DMS153 treated with DMSO at 0.1 percent for 48 hours (cell line): ENCODE results near the gene BCL11A.

Experiments
- DNase-seq: peaks from one replicate; lab custom pipeline; 2025; ENCODE audit not compliant: unreplicated experiment; lab: John Stamatoyannopoulos, UW

The BCL11A gene

DNA sequence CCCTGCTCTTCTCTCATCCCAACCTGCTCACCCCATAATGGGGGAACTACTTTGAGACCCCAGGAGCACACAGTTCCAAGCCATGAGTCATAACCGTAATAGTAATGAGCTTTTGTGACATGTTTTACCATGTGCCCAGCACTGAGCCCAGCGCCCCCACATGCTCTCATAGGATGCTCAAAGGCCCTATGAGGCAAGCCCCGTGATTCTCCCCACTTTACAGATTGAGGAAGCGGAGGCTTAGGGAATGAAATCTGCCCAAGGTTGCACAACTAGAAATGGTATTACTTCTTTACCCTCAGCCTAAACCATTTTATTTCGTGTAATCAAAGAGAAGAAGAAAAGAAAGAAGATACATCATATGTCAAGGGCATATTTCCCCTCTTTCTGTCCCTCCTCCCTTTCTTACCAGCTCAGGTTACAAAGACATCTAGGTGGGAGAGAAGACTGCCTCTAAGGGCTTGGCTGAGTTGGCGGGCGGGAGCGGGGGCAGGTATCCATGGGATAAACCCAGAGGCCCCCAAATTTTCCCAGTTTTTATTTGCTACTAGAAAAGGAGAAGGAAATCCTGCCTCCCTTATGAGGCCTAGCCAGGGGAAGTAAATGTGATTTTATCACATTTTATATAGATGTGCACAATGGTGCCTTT lies 24.2 kb downstream of the BCL11A start:
- no peak for DNase-seq

DNA sequence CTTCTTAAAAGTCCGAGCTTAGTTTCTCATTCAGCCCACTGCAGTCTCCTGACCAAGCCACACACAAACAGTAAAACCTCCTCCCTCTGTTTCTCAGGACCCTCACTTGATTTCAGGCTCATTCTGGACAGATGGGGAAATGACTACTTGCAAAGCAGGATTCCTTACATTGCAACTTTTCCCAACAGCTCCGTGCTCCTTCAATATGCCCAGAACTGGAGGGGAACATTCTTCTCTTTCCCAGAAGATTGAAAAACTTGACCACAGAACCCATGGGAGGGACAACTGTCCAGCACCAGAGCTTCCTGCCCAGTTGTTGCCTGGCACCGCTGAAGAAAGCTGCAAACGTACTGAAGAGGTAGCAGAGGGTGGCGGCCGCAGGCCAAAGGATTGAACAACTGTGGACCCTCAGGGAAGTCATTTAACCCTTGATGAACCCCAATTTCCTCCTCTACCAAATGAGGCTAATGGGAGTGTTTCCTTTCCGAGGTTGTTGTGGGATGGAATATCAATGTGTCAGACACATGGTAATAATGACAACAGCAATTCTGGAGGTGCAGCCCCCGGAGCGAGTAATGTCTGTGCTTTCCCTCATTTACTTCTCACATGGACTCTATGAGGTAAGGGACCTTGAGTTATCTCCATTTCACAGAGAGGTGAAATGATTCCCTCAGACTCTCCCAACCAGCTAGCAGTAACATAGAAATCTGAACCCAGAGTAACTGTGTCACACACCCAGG lies 25.0 kb downstream of the BCL11A start:
- no peak for DNase-seq

DNA sequence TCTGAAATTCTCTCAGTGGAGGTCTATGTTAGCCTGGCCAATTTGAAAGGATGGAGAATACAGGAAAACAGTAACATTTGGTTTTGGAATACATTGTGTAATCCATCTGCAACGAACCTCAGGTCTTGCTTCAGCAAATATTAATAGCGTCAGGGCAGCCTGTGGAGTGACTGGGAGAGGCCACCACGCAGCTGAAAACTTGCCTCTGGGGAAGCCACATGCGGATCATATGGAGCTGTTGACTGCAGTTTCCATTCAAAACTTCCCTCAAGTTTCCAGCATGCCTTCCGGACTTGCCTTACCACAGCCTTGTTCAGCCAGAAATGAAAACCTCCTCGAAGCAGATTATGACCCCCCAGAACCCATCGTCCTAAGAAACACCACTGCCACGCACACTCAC lies 25.7 kb downstream of the BCL11A start:
- DNase-seq = no peak

DNA sequence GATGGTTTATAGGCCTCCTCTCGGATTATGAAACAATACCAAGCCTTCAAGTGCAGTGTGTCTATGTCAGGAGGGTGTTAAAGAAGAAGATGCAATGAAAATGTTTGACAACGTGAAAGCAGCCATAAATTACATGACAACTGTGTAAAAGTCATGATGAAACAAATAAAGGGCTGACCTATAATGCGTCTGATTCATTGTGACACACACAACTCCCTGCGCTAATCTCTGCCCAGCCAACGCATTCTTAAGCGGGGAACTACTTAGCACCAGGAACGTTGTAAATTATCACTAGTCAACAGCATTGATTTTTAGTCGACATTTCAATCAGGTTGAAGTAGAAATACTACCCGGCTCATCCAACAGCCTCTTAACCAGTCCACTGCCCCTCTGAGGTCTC lies 26.8 kb downstream of the BCL11A start:
- DNase-seq = no peak

DNA sequence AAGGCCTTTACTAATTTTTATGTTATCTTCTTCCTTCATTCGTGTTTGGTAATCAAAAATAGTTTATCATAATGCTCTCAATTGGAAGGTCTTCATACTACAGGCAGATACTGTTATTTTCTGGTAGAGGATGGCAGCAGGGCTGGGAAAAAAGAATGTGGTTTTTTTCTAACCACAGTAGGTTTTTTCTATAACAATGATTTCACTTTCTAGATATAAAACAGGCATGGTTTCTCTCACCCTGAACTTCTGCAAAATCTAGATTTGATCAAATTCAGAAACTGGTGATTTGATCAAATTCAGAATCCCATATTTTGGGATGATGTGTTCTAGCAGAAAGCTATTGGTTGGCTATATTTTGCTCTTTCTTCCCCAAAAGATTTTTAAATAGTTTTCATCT lies 27.6 kb downstream of the BCL11A start:
- no peak for DNase-seq

DNA sequence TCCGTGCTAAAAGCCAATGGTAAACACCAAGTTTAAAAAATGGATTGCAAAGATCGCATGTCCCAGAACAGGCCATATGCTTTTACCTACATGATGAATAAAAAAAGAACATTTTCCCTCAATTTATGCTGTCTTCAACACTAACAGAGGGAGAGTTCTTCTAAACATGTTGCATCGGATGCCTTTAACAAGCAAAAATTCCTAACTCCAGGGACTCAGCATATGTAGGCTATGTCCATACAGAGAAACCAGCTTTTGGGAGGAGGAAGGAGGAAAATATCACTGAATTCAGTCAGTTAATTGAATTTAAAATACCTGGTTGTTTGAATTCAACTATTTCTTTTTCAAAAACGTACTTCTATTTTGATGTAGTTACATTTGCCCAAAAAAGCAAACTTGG lies 28.6 kb downstream of the BCL11A start:
- no peak for DNase-seq

DNA sequence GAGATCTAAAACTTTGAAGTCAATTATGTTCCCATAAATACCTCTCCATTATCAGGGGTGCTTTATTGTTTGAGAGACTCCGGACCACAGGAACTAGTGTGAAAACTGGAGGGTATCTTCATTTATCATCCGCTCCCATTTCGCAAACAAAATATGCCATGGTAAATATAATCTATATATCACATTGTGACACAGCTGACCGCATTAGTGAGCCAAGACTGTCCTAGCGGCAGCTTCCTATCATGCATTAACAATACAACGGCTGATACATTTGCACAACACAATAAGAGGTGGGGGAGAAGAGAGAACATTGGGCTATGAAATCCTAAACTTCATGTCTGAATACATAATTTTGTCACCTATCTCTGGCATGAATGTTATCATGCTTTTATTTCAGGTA lies 29.5 kb downstream of the BCL11A start:
- DNase-seq = no peak

DNA sequence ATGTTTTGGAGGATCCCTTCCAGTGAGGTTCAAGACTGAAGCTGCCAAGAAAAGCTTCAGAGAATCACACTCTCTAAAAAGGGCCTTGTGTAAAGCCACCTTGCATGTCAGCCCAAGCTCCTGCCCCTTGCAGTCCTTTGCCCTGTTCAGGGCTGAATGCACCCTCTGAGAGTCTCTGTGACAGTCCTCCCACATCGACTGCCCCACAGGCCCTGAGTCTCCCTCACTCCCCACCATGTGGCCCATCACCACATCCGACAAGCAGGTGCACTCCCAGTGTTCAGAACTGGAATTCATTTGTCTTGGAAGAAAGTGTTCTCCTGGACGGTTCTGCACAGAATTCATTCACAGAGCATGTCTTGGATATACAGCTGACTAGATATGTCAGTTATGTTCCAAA lies 31.0 kb downstream of the BCL11A start:
- DNase-seq = no peak

DNA sequence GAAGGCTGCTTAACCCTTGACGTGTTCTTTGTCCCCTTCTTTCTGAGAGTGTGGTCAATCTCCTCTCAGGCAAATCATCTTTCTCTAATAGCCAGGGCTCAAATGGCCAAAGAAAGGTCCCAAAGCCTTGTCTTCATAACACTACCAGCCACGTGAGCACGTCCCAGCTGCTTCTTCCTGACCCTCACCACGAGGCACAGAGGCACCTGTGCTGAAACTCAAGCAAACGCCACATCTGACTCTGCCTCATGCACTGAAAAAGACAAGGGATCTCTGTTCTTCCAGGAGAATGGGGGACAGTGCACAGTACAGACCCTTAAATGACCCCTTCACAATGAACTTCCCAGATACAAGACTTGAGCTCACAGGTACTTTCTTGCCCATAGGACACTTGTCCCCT lies 31.8 kb downstream of the BCL11A start:
- no peak for DNase-seq

DNA sequence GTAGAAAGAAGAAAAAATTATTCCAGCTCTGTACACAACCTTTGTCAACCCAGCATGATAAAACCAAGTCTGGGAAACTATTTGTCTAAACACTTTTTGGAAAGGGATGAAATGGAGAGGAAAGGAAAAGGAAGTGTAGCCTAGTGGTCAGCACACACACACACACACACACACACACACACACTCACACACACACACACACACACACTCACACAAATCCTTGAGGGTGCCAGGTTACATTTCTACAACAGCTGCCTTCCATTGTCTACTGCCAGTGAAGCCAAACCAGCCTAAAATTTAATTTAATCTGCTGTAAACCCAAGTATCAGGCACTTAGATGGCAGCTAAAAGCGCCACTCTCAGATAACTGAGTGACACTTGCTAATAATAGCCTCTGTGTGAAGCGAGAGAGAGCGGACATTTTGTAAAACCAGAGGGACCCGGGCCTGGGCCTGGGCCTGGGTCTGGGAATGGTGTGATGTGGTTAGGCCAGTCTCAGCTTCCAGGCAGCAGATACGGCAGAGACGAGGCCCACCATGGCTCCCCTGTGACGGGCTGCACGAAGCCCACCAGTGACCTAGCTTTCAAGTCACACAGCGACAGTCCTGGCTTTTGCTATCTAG lies 32.4 kb downstream of the BCL11A start:
- DNase-seq = no peak

DNA sequence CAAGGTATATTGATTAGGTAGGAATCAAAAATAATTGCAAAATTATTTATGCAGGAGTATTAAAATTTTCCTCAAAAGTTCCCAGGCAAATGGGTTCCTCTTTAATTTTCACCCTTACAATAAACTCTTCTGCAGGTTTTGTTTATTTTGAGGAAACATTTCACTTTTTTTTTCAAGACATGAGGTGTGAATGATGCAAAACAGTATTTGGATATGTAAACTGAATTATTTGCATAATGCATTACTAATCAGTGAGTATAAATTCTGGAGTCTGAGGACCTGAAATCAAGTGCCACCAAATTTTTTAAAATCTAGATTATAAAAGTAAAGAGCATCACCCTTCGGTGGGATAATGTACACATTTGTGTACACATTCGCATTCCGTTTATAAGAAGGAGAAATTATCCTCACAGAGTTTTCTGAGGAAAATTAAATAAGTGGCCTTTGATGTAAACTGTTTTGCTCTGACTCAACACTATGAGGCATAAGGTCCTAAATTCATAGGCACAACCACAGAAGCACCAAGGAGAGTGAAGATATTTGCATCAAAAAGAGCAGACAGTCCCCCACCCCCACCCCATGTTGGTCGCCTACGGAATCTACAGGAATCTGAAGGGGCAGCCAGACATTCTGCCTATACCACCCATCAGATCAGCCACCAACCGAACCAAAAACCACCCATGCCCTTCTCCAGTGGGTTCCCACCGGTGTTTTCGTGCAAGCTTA lies 33.1 kb downstream of the BCL11A start:
- no peak for DNase-seq

DNA sequence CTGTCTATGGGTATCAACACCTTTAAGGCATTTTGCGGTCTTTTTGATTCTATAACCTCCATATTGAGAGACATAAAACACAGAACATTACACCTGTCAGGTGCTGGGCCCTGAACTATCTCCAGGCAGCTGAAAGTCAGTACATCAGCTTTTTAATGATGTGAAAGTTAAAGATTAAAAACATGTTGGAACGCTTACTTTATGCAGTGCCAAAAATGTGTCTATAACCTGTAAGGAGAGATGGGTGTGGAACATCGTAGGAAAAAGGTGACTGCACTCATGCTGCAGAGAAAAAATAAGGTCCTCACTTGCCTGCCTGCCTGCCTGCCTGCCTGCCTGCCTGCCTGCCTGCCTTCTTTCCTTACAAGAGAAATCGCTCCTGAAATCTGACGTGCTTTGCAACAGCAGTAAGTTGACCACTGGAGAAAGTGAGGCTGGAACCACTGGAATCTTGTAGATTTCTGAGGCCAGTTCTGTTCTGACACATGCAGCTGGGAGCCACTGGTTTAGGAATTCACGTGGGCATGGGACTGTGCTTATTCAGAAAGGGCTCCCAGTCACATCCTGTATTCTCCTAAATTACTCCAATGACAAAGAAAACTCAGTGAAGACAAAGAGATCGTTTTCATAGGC lies 34.1 kb downstream of the BCL11A start:
- DNase-seq = no peak

DNA sequence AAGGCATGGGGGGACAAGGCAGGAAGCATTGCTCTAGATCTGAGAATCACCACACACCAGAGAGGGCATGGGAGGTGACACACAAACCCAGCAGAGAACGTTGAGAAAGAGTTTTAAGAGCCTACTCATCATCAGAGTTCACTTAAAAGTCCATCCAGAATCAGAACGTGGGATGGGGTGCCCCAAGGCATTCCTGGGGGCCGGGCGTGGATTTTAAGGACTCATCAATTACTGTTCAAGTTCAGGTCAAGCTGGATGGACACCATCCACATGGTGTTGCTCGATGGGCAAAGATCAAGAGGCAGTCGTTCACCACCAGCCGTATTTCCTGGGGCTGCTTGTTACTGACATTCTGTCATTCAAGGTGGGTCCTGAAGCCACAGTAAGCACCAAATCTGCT lies 34.9 kb downstream of the BCL11A start:
- DNase-seq = no peak

DNA sequence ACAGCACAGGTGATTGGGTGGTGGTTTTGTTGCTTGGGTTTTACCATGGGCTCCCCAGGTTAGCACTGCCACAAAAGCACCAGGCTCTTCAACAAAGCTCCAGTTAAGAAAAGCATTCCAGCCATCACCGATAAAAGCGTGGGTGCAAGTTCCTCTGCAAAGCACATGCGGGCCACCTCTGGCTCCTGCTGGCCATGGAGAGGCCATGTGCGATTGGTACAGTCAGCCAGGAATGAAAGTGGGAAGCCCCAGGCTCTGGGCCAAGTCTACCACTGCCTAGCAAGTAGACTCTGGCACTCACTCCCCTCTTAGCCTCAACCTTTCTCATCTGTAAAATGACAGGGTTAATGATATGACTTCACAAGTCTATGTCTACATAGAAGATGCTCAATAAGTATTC lies 36.0 kb downstream of the BCL11A start:
- no peak for DNase-seq

DNA sequence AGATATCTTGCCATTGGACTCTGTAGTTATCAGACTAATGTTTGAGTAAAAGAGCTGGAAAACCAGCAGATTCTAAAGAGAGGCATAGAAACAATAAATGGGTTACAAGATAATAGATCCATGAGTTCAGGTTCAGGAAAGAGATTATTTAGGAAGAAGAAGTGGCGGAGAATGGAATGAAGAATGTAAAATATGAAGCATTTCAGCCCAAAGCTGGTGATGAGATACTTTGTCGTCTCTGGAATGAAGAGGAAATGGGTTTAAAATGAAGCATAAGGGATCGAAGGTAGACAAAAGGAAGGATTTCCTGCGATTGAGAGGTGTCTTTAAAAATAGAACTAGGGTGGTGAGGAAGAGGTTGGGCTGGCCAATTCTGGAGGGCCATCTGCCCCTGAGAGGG lies 36.6 kb downstream of the BCL11A start:
- no peak for DNase-seq

DNA sequence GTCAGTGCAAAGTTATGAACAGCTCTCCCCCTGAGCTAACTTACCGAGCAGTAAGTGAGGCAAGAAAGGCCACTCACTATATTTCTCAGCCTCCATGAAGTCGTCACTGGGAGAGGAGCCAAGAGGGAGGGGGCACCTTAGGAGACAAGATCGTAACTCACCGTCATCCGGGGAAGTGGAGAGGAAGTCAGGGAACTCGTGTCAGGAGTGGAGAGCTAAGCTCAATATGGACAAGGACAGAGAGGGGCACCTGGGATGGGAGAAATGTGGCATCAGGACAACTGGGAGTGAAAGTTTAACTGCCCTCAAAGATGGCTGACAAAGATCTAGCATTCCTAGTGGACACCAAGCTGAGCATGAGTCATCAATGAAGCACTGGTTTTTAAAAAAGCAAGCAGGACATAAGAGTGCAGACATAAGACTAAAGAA lies 37.1 kb downstream of the BCL11A start:
- no peak for DNase-seq

DNA sequence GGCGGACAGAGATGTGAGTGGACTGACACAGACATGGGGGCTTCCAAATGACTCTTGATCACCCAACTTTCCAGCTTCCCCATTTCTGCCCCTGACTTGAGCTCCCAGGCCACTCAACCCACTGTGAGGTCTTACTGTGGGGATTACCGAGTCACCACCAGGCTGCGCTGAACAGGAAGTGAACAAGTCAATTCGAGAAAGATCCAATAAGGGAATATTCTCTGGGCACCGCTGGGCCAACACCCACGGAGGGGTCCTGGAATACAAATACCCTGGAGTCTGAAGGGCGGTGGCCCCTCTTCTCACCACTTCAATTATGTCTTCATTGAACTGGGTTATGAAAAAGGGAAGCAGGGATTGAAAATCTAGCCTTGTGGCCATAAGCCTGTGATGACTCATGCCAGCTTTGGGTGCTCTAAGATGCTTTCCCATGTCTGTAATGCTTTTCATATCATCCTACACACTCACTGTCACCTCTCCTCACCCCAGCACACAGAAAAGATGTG lies 37.7 kb downstream of the BCL11A start:
- DNase-seq = no peak

DNA sequence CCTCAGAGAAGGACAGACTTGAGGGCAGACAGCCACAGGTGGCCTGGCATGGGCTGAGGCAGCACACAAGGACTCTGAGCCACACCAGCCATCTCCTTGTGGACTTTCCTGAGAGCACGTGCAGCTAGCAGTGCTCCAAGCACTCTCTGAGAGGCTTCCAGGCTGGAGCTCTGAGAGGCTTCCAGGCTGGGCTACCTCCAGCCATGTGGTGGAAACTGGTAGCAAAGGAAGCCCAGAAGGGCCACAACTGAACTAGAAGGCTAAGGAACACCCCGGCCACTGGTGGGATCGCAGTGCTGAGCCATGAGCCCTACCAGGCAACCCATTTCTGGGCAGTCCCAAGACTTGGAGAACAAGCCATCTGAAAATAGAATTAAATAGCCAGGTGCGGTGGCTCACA lies 39.5 kb downstream of the BCL11A start:
- DNase-seq = no peak

DNA sequence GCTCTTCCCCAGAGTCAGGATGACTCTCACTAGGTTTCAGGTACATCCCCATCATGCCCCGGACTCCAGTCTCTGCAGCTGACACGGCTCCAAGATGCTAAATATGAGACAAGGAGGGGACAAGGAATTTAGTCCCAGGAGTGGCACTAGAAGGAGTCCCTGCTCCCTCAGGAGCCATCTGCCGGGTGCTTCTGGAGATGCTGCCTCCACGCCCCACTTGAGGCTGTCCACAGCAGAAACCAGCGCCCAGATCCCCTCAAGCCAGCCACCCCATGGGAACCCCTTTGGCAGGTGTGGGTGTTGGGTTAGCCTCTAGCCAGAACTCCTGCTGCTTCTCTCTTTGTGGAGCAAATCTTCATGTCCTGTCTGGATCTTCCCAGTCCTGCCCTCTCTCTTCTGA lies 40.3 kb downstream of the BCL11A start:
- DNase-seq = no peak

DNA sequence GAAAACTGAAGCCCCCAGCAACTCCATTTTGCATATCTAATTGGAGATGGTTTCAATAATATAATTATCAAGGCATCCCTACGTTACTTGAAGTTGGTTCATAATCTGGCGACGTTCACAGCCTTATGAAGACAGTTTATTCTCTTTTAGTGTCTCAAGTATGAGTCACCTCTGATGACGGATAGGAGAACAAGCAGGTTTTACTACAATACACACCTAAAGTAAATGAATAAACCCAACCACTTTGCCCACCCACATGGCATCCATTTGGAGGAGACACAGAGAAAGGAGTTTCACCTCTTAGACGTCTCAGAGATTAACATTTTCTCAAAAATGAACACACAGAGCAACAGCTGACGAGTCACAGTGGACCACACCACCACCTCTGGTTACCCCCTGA lies 40.8 kb downstream of the BCL11A start:
- DNase-seq = no peak

DNA sequence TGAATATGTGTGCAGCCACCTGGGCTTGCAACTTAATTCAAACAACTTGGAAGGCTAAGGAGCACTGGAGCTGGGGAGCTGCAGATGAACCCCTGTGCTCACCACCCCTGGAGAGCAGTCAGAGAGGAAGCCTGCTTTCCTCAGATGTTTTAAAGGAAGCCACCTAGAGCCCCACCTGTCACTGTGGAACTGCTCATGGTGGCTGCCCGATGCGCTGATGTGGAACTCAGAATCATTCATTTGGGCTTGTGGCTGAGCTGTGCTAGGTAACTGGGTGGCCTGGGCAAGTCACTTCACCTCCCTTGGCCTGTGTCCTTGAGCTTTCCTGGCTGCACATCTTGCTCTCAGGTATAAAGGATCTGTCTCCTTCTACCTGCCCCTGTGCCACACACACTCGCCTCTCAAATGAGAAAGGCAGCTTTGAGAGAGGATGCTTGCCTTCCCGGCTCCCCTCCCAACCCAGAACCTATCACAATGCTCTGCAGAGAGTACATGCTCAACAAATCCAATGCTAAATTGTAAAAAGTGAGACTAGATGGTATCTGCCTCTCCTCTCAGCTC lies 41.3 kb downstream of the BCL11A start:
- DNase-seq = no peak
